Ascending aorta (tissue), 2 donors: ENCODE data around the gene SLC6A3. TPM values are rescaled to one million over a fixed set of nuclear protein-coding genes. Genes with fewer than 3 reads are reported as not detected.

Experiments
- DNase-seq, 2 donors: peaks; one replicate each; pipeline ENCODE4 v3.0.0-alpha.2; 2019; ENCODE audit warnings: low spot score in 2 of 2
- H3K27ac ChIP-seq, 2 donors: fragments of 200-600 bp; sonication (generic); one replicate each; pipeline ENCODE4 v1.5.1; 2016 to 2017; ENCODE audit warnings: mild to moderate bottlenecking in 1 of 2
- H3K27me3 ChIP-seq: fragments of 200-600 bp; sonication (generic); one replicate; pipeline ENCODE4 v1.5.1; 2017
- H3K36me3 ChIP-seq, 2 donors: fragments of 200-600 bp; sonication (generic); one replicate each; pipeline ENCODE4 v1.5.1; 2016
- H3K4me1 ChIP-seq, 2 donors: fragments of 200-600 bp; sonication (generic); one replicate each; pipeline ENCODE4 v1.5.1; 2016 to 2017; ENCODE audit warnings: mild to moderate bottlenecking in 1 of 2
- H3K4me3 ChIP-seq, 2 donors: fragments of 200-600 bp; sonication (generic); one replicate each; pipeline ENCODE4 v1.5.1; 2016 to 2017; ENCODE audit warnings: mild to moderate bottlenecking in 1 of 2
- H3K9me3 ChIP-seq, 2 donors: fragments of 200-600 bp; sonication (generic); one replicate each; pipeline ENCODE4 v1.5.1; 2016
- CTCF ChIP-seq, 3 experiments: fragments of 200-600 bp in 2 of 3; fragments of 450-650 bp in 1 of 3; sonication (generic) in 2 of 3; IDR thresholded peaks; one replicate each; pipeline ENCODE4 v1.5.1; 2016 to 2019; ENCODE audit warnings: antibody characterized with exemption in 3 of 3, mild to moderate bottlenecking in 1 of 3, moderate library complexity in 1 of 3
- intact Hi-C: fragments of 100-400 bp; cut with DNase I; formaldehyde crosslinking; loops from one replicate; pipeline ENCODE4 v1.15.1; 2023
- total RNA-seq: library from RNA; depleted of rRNA; stranded (reverse); fragments of >200 nt; gene quantifications from one replicate; pipeline ENCODE4 v1.1.0, GENCODE V29; 2016

The SLC6A3 gene
- total RNA-seq, 1 donor from 2014 or later, result not detected

DNA sequence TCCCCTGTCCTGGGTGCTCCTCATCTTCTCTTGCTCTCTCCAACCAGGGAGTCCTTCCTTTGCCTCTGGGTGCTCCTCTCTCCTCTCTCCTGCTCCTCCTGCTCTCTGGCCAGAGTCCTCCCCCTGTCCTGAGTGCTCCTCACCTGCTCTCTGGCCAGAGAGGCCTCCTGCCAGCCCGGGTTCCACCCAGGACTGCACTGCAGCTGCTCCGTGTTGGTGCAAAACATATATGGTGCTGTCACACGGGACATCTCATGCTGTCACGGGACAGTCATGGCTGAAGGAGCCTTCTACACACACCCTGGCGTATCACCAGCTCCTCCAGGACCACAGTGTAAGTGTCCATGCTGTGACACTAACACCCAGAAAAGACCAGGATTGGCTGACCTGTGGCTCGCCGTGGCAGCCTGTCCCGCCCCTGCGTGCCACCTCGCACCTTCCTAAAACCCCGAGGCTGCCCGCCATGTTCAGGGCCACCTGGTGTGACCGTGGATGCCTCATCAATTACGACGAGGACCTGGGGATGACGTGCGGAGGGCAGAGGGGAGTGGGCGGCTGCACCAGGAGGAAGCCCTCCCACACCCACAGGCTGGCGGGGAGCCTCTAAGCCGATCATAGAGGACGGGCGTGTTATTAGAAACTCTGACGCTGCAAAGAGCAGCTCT lies 27.9 kb upstream of the SLC6A3 start:
- intact Hi-C loops, result no loop called here
- no peak for DNase-seq
- Histone ChIP-seq H3K9me3 (no peaks in the 10 kb centered on the region), H3K4me1 (no peaks in the 10 kb centered on the region), H3K4me3 (no peak overlapping the region), H3K36me3 (peaks cover 49 to 80% of the 10 kb centered on the region in 2 donors), H3K27me3 (no peaks in the 10 kb centered on the region), H3K27ac (no peak overlapping the region)
- TF ChIP-seq CTCF (IDR thresholded peaks at IDR 0.05), result no peak

DNA sequence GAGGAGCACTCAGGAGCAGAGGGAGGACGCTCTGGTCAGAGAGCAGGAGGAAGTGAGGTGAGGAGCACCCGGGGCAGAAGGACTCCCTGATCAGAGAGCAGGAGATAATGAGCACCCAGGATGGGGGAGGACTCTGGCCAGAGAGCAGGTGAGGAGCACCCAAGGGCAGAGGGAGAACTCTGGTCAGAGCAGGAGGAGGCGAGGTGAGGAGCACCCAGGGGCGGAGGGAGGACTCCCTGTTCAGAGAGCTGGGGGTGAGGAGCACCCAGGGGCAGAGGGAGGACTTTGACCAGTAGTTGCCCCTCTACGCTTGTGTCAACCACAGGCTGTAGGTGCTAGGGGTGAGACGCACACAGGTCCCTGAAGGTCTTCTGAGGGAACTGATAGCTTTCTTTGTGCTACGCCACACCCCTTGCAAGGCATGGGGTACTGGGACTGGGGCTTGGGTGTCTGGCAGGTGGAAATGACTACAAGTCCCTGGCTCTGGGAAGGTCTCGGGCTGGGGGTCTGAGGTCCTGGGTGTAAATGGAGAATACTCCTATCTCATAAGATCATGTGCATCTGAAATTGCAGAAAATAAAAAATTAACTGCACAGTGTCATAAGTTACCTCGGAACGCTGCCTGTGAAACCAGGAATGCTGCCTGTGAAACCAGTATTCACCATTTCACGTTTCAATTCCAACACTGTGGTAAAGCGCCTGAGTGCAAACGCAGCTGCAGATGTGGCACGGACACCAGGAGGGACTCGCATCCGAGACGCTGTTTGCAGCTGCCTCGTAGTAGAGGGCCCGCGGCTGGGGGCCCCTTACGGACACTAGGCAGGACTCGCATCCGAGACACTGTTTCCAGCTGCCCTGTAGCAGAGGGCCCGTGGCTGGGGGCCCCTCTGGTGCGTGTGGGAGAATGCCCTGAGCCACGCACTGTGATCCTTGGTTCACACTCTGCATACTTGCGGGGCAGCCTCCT lies 27.0 kb upstream of the SLC6A3 start:
- H3K4me1 ChIP-seq, result no peaks in the 10 kb centered on the region
- TF ChIP-seq CTCF (IDR thresholded peaks at IDR 0.05), result no peak
- intact Hi-C loops, result no loop called here
- no peaks in the 10 kb centered on the region for H3K27me3 ChIP-seq
- peaks cover 49 to 87% of the 10 kb centered on the region in 2 donors for H3K36me3 ChIP-seq
- H3K27ac ChIP-seq, result no peak overlapping the region
- no peak for DNase-seq
- no peaks in the 10 kb centered on the region for H3K9me3 ChIP-seq
- H3K4me3 ChIP-seq, result no peak overlapping the region

DNA sequence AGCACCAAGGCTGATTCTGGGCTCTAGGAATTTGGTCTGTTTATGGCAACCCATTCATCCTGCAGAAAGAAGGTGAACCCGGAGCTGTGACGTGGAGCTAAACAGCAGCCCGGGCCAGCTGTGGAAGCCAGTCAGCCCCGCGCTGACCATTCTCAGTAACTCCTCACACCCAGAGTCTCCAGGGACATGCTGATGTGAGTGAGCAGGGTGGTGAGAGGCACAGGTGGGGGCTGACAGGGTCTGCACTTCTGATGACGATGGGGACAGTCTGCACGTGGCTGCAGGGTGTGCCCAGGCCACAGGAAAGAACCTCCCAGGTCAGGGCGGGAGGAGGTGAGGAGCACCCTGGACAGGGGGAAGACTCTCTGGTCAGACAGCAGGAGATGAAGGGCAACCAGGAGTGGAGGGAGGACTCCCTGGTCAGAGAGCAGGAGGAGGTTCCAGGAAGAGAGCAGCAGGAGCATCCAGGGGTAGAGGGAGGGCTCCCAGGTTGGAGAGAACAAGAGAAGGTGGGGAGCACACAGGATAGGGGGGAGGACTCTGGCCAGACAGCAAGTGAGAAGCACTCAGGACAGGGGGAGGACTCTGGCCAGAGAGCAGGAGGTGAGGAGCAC lies 26.1 kb upstream of the SLC6A3 start:
- H3K9me3 ChIP-seq, result no peaks in the 10 kb centered on the region
- no peak overlapping the region for H3K4me3 ChIP-seq
- H3K36me3 ChIP-seq, result peaks cover 50 to 87% of the 10 kb centered on the region in 2 donors
- intact Hi-C loops, result no loop called here
- no peak overlapping the region for H3K27ac ChIP-seq
- TF ChIP-seq CTCF (IDR thresholded peaks at IDR 0.05), result no peak
- H3K27me3 ChIP-seq, result no peaks in the 10 kb centered on the region
- H3K4me1 ChIP-seq, result no peaks in the 10 kb centered on the region
- DNase-seq, result peak in 1 of 2 donors; percentile 51

GRCh38 chr5:1470762-1471211 lies 25.5 kb upstream of the SLC6A3 start:
- intact Hi-C loops, result no loop called here
- DNase-seq, result peak in 1 of 2 donors; percentile 55
- Histone ChIP-seq H3K27me3 (no peaks in the 10 kb centered on the region), H3K36me3 (peaks cover 50 to 87% of the 10 kb centered on the region in 2 donors), H3K9me3 (no peaks in the 10 kb centered on the region), H3K4me1 (no peaks in the 10 kb centered on the region), H3K4me3 (no peak overlapping the region), H3K27ac (no peak overlapping the region)
- no peak for TF ChIP-seq CTCF (IDR thresholded peaks at IDR 0.05)

- DNase-seq, result no peak
- no peaks in the 10 kb centered on the region for H3K27me3 ChIP-seq
- no peaks in the 10 kb centered on the region for H3K9me3 ChIP-seq
- intact Hi-C loops, result no loop called here
- peaks cover 52 to 81% of the 10 kb centered on the region in 2 donors for H3K36me3 ChIP-seq
- TF ChIP-seq CTCF (IDR thresholded peaks at IDR 0.05), result no peak
- no peaks in the 10 kb centered on the region for H3K4me1 ChIP-seq
- H3K27ac ChIP-seq, result no peak overlapping the region
- H3K4me3 ChIP-seq, result no peak overlapping the region
Measured at GRCh38 chr5:1468629-1469527, 23.6 kb upstream of the SLC6A3 start.
